Right atrium auricular region (tissue), 2 donors: ENCODE data around the gene GSK3B. TPM values are rescaled to one million over a fixed set of nuclear protein-coding genes. Genes with fewer than 3 reads are reported as not detected.
"Not testable (repeated sequence)": the region's sequence is repeated elsewhere in the genome, so short reads cannot be mapped to it uniquely, and the experiment has no call there.

Experiments used
- DNase-seq: peaks from one replicate; pipeline ENCODE4 v3.0.0-alpha.2; 2019; ENCODE audit warnings: low spot score
- H3K27ac ChIP-seq, 2 donors: fragments of 200-600 bp; sonication (generic); 1 replicate in 1 of 2; 2 replicates in 1 of 2; pipeline ENCODE4 v1.5.1; 2016 to 2019
- H3K27me3 ChIP-seq, 2 donors: fragments of 200-600 bp; sonication (generic); one replicate each; pipeline versions ENCODE4 v1.5.1 to v1.6.0; 2017 to 2019
- H3K36me3 ChIP-seq: fragments of 200-600 bp; sonication (generic); one replicate; pipeline ENCODE4 v1.5.1; 2016
- H3K4me1 ChIP-seq, 2 donors: fragments of 200-600 bp; sonication (generic); one replicate each; pipeline versions ENCODE4 v1.5.1 to v1.6.0; 2017 to 2019
- H3K4me3 ChIP-seq, 2 donors: fragments of 200-600 bp; sonication (generic); 1 replicate in 1 of 2; 2 replicates in 1 of 2; pipeline ENCODE4 v1.5.1; 2017 to 2019; ENCODE audit warnings: mild to moderate bottlenecking in 1 of 2, moderate library complexity in 1 of 2
- H3K9me3 ChIP-seq, 2 donors: fragments of 200-600 bp; sonication (generic); one replicate each; pipeline ENCODE4 v1.5.1; 2019
- total RNA-seq, 2 donors: library from RNA; depleted of rRNA; stranded (reverse); fragments of >200 nt; gene quantifications; one replicate each; pipeline ENCODE4 v1.1.0, GENCODE V29; 2016
- TF ChIP-seq, protein P1 (sequence below), 2 donors: fragments of 200-600 bp; sonication (generic); IDR thresholded peaks; one replicate each; pipeline ENCODE4 v1.5.1; 2019; ENCODE audit warnings: antibody characterized with exemption in 2 of 2

GSK3B gene
- total RNA-seq, 2 donors from 2014 or later = 31.3 to 42.0 TPM

DNA sequence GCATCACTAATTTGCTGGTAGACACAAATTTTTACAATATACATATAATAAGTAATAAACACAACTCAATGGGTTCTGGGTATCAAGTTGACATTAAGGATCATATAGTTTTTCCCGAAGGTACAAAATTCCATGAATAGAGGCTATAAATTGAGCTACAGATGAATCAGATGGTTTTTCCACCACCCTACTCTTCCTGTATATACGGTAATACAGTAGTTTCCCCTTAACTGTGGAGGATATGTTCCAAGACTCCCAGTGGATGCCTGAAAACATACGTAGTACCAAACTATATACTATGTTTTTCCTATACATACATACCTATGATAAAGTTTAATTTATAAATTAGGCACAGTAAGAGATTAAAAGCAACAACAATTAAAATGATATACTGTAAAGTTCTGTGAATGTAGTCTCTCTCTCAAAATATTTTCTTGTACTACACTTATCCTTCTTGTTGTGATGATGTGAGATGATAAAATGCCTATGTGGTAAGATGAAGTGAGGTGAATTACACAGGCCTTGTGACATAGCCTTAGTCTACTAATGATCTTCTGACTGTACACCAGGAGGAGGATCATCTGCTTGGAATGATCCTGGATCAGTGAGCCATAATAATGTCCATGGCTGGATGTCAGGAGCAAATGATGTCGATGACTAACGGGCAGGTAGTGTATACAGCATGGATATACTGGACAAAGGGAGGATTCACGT, 195.6 kb downstream of the GSK3B start:
- Histone ChIP-seq H3K4me3 (no peak overlapping the region), H3K4me1 (no peaks in the 10 kb centered on the region), H3K36me3 (no peaks in the 10 kb centered on the region), H3K9me3 (no peaks in the 10 kb centered on the region), H3K27me3 (no peaks in the 10 kb centered on the region), H3K27ac (no peak overlapping the region)
- TF ChIP-seq, protein P1, sequence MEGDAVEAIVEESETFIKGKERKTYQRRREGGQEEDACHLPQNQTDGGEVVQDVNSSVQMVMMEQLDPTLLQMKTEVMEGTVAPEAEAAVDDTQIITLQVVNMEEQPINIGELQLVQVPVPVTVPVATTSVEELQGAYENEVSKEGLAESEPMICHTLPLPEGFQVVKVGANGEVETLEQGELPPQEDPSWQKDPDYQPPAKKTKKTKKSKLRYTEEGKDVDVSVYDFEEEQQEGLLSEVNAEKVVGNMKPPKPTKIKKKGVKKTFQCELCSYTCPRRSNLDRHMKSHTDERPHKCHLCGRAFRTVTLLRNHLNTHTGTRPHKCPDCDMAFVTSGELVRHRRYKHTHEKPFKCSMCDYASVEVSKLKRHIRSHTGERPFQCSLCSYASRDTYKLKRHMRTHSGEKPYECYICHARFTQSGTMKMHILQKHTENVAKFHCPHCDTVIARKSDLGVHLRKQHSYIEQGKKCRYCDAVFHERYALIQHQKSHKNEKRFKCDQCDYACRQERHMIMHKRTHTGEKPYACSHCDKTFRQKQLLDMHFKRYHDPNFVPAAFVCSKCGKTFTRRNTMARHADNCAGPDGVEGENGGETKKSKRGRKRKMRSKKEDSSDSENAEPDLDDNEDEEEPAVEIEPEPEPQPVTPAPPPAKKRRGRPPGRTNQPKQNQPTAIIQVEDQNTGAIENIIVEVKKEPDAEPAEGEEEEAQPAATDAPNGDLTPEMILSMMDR (IDR thresholded peaks at IDR 0.05) = no peak
- DNase-seq = no peak

DNA sequence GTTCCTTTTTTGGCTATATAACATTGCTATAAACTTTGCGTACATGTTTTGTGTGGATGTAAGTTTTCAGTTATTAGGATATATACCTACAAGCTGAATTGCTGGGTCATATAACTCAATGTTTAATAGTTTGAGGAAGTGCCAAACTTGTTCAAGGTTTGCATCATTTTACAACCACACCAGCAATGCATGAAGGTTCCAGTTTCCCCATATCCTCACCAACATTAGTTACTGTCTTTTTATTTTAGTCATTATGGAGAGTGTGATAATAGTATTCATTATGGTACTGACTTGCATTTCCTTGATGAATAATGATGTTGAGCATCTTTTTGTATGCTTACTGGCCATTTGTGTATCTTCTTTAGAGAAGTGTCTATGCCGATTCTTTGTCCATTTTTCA, 200.1 kb downstream of the GSK3B start:
- no peak overlapping the region for H3K4me3 ChIP-seq

DNA sequence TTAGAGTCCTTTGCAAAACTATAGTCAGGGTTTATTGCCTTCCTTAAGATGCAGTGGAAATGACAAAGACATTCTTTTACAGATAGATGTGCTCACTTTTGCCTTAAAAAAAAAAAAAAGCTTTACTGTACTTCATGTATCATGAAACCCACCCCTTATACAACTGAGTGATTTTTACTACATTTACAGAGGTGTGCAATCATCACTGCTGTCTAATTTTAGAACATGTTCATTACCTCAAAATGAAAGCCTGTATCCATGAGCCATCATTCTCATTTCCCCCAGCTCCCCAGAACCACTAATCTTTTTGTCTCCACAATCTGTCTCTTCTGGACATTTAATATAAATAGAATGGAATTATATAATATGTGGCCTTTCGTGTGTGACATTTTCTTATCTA, 200.5 kb downstream of the GSK3B start:
- H3K27me3 ChIP-seq = no peaks in the 10 kb centered on the region
- no peaks in the 10 kb centered on the region for H3K36me3 ChIP-seq
- H3K9me3 ChIP-seq = no peaks in the 10 kb centered on the region
- TF ChIP-seq, protein P1 (IDR thresholded peaks at IDR 0.05) = no peak
- no peak overlapping the region for H3K4me3 ChIP-seq
- no peak overlapping the region for H3K27ac ChIP-seq
- peaks cover 0 to 5% of the 10 kb centered on the region in 2 donors for H3K4me1 ChIP-seq
- DNase-seq = no peak

More for the DNA sequence above, 200.1 kb downstream of the GSK3B start:
- TF ChIP-seq, protein P1 (IDR thresholded peaks at IDR 0.05) = no peak
- no peaks in the 10 kb centered on the region for H3K9me3 ChIP-seq
- no peaks in the 10 kb centered on the region for H3K27me3 ChIP-seq
- no peak for DNase-seq
- no peaks in the 10 kb centered on the region for H3K36me3 ChIP-seq
- peaks cover 0 to 5% of the 10 kb centered on the region in 2 donors for H3K4me1 ChIP-seq
- no peak overlapping the region for H3K27ac ChIP-seq

DNA sequence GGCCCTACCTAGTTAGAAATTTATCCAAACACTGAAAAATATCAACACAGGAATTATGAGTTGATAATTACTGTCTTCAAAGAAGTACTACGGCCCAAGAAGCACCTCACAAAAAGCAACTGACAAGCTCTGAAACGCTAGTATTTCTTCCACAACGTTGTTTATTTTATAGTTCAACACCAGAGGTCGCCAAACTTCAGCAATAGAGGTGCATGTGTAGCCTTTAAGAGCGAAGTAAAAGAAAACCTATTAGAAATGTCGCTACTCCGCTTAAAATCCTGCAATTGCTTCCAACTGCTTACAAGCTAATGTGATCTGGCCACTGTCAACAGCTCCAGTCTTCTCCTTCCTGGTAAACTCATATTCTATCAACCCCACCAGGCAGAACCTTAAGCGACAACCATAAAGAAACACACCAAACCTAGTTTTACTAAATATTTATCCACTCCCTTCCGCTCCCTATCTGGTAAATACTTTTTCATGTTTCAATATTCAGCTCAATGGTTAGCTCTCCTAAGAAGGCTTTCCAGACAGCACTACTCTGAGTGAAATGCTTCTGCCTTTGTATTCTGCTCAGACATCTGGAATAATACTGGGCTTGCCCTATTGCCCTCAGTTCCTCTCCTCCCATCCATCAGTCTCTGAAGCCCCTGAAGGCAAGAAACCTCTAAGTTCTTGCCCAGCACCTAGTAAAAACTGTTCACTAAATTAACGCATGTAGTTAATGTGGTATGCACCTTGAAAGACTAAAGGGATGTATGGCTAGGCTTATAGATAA, 202.1 kb downstream of the GSK3B start:
- no peak for DNase-seq
- no peak overlapping the region for H3K27ac ChIP-seq
- H3K4me1 ChIP-seq = peaks cover 0 to 5% of the 10 kb centered on the region in 2 donors
- TF ChIP-seq, protein P1 (IDR thresholded peaks at IDR 0.05) = peak; percentile 57 to 80
- no peaks in the 10 kb centered on the region for H3K27me3 ChIP-seq
- no peaks in the 10 kb centered on the region for H3K36me3 ChIP-seq
- H3K9me3 ChIP-seq = no peaks in the 10 kb centered on the region
- H3K4me3 ChIP-seq = no peak overlapping the region

DNA sequence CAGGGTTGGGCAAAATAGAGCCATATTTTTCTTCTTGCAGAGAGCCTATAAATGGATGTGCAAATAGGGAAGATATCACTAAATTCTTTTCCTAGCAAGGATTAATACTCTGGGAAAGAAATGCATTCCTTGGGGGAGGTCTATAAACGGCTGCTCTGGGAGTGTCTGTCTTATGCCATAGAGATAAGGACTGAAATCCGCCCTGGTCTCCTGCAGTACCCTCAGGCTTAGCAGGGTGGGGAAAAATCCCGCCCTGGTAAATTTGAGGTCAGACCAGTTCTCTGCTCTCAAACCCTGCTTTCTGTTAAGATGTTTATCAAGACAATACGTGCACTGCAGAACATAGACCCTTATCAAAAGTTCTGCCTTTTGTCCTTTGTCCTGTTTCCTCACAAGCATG, 205.6 kb downstream of the GSK3B start:
- H3K27ac ChIP-seq, H3K36me3 ChIP-seq, H3K4me1 ChIP-seq, DNase-seq, H3K27me3 ChIP-seq, H3K9me3 ChIP-seq, H3K4me3 ChIP-seq: not testable (repeated sequence)

DNA sequence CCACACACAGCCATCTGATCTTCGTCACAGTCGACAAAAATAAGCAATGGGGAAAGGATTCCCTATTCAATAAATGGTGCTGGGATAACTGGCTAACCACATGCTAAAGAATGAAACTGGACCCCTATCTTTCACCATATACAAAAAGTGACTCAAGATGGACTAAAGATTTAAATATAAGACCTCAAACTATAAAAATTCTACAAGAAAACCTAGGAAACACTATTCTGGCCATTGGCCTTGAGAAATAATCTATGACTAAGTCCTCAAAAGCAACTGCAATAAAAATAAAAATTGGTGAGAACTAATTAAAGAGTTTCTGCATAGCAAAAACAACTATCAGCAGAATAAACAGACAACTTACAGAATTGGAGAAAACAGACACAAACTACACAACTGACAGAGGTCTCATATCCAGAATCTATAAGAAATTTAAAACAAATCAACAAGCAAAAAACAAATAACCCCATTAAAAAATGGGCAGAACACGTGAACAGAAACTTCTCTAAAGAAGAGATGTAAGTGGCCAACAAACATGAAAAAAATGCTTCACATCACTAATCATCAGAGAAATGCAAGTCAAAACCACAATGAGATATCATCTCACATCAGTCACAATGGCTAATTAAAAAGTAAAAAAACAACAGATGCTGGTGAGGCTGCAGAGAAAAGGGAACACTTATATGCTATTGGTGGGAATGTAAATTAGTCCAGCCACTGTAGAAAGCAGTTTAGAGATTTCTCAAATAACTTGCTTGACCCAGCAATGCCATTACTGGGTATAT, 208.3 kb downstream of the GSK3B start:
- no peaks in the 10 kb centered on the region for H3K36me3 ChIP-seq
- H3K27ac ChIP-seq = no peak overlapping the region
- TF ChIP-seq, protein P1 (IDR thresholded peaks at IDR 0.05) = no peak
- DNase-seq = no peak
- H3K4me3 ChIP-seq = no peak overlapping the region
- no peaks in the 10 kb centered on the region for H3K4me1 ChIP-seq
- no peaks in the 10 kb centered on the region for H3K9me3 ChIP-seq
- H3K27me3 ChIP-seq = no peaks in the 10 kb centered on the region
